Stimulated activated CD4-positive, alpha-beta T cell treated with anti-CD3 and anti-CD28 coated beads, Interleukin-2, amount 100 ng/mL, for 48 hours (primary cell): ENCODE results near the gene RHOH.

Source experiments
- DNase-seq, 2 donors: peaks; one replicate each; pipeline ENCODE4 v3.0.0-alpha.2; 2020

The RHOH gene

DNA sequence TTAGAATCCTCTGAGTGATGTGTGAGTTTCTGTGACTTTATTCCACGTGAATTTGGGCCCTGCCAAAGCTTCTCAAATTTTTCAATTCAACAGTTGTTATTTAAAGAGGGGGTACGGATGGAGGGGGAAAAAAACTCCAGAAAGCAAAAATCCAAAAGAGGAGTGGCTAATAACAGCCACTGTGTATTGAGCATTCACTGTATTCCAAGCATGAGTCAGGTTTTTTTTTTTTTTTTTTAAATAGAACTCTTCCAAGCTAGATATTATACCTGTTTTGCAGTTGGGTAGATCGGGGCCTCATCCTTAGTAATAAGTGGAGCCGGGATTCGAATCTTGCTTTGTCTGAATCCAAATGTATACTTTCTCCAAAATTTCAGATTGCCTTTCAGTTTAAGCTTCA, 6.4 kb upstream of the RHOH start:
- DNase-seq = no peak

DNA sequence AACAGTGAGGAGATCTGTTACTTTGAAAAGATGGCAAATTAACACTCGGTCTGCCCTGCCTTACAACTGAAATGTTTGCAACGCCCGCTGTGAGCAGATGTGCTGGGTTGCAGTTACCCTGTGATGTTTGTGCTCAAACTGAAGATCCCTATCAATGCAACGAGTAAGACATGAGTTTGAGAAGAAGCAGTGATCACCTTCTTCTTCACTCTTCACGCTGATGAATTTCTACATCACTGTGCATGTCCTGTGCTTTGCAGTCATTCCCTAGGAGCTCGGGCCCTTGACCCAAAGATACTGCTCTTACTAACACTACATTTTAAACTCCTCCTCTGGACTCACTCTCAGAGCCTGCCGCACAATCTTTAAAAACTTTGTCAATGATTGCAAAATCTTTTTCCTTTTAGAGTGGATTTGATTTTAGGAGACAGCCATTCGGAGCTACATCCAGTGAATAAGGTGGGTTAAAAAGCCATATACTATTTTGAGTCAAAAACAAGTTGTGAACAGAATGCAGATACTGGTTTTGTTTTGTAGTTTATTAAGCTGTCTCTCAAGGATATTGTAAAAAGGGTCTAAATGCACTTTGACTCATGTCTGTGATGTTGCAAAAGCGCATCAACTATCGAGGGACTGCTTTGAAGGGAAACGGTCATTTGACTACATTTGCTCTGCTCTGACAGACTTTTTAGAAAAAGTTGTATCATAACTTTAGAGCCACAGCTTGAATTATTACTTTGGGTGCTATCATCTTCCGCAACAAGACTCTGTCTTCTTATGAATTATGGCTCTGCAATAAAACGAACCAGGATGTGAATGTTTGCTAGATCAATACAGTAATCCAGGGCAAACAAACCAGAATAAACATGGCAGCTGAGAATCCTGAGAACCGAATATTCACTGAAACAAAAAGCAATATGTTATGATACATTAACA, 5.7 kb upstream of the RHOH start:
- DNase-seq = no peak

DNA sequence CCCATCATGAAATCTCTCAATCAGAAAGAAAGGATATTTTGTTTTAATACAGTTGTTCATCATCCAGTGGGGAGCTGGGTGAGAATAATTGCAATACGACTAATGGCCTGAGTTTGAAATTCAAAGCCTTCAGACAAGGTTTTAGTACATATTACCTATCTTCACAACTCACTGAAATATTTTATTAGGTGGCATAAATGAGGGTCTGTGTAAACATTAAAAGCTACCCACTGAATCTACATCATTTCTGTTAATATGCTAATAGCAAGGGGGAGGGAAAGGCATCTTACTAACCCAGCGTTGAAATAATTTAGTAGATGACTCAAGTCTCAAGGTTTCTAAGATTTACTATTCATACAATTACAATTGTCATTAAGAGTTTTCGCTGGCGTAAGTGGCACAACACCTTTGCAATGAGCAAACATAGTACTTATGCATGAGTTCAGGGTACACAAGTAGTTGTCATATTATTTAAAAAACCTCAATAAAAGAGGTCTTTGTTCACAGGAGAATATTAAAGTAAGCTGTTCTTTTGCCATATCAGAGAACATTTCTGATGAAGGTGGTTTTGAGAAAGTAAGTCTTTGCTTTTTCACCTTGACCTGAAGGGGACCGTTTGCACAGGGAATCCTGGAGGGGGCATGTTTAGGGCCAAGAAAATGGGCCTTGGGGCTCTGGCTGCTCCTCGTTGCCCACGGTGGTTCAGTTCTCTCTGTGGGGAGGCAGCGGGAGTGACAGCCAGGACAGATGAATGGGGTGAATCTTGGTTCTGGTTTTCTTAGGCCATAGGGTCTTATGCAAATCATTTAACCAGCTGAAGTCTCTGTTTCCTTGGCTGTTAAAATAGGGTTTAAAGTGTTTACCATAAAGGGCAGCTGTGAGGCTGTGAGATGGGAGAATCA, 4.5 kb upstream of the RHOH start:
- no peak for DNase-seq

DNA sequence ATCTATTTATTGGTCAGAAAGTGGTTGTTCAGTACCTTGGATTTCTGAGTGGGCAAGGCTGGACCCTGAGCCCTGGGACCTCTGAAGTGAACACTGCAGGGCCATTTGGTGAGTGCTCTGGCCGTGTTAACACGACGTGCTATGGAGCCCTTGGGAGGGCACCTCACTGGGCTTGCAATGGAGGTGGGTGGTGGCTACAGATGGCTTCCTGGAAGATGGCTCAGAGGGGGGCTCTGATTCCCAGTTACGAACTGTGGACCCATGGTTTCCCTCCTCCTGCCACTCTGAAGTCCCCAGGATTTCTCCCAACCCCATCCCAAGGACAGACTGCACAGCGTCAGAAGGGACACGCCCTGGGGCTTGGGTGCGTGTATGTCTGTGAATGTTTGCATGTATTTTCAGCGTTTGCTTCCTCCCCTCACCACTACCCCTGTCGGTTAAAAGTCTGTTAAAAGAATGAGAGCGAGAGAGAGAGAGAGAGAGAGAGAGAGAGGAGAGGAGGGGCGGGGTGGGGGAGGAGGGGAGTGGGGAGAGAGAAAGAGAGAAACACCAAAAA, 3.7 kb upstream of the RHOH start:
- no peak for DNase-seq

DNA sequence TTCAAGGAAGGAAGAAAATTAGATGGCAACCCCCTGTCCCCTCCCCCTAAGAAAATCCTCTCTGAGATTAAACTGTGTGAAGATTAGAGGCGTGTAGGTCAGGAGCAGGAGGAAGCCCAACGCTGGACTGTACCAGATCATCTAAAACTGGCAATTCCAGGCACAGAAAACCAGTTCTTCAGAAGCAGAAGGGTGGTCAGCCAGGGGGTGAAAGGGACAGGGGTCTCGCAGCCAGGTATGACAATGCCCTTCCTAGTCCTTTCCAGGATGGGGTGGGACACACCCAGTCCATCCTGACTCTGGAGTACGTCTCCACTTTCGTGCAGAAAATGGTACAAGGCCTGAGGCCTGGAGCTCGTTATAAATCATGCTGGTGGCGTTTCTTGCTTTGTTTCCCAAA, 3.3 kb upstream of the RHOH start:
- DNase-seq = no peak

DNA sequence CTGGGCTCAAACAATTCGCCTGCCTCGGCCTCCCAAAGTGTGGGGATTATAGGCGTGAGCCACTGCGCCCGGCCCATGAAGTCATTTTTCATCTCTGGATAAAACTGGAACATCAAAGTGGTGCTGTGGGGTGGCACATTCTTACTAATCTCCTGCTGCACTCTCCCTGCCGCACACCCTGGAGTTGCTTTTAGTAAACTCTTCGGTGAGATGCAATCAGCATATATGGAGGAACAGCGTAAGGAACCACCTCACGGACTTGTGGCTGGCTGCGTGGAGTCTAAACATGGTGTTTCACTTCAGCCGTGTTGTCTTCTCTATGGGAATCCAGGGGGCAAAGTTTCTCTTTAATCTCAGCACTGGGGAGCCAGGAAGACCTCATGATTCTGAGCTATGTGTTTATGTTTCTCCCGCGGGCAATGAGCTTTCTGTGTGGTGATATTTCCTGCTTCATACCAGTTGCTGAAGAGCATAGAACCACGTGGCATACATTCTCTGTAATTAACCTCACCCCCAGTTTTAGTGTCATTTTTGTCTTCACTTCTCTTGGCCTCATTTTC, 2.1 kb upstream of the RHOH start:
- DNase-seq = no peak

DNA sequence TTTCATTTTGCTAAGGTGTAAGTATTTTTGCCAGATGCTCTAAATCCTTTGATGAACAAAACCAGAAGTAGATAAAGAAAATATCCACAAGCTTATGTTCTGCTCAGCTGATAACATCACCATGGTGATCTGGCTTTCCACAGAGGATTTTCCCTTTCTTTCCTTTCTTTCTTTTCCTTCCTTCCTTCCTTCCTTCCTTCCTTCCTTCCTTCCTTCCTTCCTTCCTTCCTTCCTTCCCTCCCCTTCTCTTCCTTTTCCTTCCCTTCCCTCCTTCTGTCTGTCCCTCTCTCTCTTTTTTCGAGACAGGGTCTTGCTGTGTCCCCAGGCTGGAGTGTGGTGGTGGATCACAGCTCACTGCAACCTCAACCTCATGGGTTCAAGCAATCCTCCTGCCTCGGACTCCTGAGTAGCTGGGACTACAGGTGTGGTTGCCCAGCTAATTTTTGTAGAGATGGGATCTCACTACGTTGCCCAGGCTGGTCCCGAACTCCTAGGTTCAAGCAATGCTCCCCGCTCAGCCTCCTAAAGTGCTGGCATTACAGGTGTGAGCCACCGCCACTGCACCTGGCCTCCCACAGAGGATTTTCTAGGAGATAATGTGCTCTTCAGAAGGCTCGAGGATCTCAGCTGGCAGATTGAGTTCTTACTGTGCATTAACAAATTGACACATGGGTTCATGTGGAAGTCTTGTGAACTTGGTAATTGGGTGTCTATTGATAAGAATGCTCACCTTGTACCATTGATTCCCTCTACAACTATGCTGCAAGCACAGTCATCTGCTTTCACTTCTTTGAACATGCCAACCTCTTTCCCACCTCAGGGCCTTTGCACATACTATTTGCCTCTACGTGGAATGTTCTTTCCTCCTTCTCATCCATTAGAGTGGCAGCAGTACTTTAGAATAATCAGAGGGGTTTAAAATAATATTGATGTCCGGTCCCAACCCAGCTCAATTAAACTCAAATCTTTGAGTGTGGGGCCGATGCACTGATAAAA, 1.4 kb upstream of the RHOH start:
- DNase-seq = no peak

DNA sequence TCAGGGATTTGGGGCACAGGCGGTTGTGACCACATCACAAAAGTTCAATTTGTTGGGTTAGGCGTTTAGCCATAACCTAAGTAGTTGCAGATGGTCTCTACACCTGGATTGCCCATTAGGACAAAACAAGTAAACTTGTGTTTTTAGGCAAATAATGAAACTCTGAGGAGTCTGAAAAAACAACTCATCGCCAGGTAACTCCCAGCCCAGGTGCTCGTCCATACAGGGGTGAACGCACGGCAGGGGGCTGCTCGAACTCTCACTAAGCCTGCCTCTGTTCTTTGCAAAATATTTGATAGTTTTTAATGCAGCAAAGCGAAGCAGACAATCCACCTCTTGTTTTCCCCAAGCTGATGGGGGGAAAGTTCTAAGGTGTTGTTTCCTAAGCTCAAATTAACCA, 559 bp upstream of the RHOH start:
- no peak for DNase-seq

DNA sequence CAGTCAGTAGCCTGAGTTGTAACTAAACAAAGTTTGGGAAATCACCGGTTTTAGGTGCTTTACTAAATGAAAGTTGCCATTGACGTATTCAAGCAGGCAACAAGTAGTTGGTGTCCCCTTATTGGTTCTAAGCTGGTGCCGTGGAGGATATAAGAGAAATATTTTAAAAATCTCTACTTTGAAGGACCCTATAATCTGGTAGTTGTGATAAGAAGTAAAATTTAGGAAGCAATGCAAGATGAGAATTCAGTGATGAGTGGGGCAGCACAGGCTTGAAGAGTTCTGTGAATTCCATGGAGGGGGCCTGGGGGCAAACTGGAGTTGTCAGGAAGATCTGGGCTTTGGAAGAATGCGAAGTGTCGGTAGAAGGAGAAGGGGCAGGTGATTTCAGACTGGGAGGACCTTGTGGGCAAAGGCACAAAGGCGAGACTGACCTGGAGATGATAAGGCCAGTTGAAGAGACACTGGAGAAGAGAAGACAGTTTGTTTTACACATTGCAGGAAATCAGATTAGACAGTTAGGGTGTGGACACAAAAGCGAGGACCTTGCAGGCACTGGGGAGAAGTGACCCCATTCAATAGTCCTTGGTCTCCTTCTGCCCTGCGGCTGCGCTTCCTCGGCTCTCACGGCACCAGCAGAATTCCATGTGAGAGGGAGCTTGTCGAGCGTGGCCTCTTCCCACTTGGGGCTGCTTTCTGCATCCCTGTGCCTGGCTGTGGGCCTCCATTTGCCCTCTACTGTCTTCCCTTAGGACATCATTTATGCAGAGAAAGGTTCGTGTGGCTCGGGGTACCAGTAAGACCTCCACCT, 1.3 kb downstream of the RHOH start:
- DNase-seq = no peak

DNA sequence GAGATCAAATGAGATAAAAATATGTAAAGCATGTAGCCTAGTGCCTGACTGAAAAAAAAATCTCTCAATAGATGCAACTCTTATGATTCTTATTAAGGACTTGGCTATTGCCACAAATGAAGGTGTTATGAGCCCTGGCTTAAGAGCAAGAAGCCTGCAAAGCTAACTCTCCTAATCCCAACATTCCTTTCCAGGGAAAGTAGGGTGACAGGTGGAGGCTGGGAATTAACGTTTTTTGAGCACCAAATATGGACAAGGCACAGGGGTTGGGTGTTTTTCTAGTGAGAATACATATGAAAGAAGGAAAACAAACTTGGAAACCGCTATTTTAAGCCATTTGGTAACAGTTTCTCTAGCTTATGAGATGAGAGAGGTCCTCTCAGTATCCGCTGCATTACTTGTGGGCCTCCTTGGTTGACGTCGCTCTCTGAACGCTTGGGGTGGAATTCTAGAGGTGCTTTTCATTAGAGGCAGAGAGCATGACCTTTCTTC, 2.4 kb downstream of the RHOH start:
- no peak for DNase-seq

DNA sequence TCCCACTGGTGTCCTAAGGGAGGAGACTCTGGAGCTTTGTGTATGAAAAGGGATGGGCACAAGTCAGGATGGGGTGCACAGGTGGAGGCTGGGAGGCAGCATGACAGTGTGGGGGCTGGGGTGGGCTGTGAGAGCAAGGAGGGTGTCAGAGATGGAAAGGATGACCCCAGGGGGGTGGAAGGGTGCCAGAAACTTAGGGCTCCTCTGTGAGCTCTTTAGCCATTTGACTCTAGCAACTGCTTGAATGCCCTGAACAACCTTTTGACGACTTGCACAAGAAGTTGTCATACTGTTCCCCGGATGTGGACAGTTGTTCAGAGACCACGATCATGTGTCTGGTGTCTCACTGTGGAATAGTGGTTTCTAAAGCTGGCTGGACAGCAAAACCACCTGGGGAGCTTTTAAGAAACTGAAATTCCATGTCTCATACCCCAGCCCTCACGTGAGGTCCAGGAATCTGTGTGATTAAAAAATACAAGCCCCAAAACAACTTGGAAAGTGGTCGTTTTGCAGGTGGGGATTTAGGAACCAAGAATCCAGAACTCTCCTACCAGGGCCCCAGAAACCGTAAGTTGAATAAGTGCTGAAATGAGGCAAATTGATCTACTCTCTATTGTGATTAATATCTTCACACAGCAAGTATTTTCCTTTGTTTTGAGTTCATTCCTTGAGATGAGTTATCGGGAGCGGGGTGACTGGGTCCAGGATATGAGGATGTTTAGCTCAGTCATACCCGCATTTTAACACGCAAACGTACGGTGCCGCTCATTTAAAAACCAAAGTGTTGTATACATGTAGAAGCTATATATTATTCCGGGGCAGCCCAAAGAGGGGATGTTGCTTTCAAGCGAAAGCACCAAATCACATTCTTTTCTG, 3.4 kb downstream of the RHOH start:
- peak; percentile 62 to 65 for DNase-seq

DNA sequence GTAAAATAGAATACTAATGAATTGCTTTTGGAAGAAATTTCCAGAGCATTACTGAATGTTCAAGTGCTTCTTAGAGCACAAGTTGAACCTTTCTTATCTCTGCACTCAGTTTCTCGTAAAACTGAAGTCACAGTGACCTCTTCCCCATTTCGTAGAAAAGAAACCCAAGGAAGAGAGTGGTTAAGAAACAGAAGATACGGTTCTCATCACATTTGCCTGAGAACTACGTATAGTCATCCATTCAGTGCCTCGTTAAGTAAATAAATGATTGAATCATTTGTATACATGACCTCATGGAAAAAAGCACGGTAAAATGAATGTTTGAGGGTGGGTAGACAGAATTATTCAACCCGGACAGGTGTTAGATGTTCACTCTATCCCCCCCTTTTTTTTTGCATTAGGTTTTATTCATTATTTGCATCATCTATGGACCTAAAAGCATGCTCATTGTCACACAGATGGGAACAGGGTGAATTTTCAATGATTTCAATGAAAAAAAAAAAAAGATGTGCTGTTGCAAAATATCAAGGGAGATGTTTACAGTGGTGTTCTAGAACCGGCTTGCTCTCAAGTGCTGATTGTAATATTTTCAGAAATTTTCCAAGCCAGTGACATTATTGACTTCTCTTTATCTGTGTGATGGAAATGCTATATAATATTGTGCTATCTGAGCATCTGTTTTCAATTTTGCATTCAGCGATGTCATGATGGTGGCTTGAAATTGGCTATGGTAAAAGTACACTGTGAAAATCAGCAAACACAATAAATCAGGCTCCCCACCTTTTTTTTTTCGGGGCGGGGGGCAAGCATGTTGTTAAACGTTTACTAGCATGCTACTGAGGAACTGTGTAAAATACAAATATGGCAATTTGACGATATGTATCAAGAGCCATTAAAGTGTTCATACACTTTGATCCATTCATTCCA, 4.3 kb downstream of the RHOH start:
- DNase-seq = no peak

DNA sequence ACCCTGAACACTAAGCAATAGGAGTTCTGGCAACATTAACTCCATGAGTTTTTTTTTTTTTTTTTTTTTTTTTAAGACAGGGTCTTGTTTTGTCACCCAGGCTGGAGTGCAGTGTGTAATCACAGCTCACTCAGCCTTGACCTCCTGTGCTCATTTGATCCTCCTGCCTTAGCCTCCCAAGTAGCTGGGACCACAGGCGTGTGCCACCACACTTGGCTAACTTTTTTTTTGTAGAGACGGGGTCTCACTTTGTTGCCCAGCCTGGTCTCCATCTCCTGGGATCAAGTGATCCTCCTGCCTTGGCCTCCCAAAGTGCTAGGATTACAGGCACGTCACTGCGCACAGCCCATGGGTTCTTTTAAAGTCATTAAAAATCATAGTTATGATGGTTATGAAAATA, 5.1 kb downstream of the RHOH start:
- no peak for DNase-seq

DNA sequence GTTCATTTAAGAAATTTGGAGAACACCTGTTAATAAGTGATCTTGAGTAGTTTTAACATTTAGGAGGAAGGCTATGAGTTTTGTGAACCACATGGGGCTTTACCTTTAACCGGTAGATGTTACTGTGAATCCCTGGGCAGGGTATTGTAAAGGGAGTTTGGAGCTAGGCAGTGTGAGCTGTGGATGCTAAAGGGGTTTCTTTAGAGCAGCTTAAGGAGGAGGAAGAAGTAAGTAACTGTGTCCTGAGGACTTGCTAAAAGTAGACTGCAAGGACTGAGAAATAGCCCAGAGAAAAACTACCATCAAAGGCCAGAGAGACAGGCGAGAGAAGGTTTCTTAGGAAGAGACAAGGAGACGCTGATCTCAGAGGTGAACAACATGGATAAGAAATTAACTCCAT, 5.6 kb downstream of the RHOH start:
- no peak for DNase-seq

DNA sequence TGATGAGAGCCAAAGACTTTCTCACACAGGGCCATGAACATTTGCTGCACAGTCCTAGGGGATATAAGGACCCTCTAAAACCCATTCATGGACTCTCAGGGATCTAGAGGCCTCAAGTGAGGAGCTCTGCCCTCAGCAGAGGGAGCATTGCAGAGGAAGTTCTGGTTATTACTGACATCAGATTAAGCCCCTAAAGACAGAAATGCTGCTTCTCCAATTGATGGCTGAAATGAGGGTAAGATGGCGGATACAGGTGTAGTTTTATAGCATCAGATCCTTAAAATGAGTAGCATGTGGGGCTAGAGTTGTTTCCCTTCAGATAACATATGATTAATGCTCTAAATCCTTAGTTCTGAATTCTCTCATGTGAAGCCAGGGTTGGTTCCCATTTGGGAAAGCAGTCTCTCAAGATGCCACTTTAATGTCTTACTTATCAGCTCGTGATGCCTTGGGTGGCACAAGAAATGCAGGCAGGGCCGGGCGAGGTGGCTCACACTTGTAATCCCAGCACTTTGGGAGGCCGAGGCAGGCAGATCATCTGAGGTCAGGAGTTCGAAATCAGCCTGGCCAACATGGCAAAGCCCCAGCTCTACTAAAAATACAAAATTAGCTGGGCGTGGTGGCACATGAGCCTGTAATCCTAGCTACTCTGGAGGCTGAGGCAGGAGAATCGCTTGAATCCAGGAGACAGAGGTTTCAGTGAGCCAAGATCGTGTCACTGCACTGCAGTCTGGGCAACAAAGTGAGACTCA, 7.9 kb downstream of the RHOH start:
- no peak for DNase-seq

DNA sequence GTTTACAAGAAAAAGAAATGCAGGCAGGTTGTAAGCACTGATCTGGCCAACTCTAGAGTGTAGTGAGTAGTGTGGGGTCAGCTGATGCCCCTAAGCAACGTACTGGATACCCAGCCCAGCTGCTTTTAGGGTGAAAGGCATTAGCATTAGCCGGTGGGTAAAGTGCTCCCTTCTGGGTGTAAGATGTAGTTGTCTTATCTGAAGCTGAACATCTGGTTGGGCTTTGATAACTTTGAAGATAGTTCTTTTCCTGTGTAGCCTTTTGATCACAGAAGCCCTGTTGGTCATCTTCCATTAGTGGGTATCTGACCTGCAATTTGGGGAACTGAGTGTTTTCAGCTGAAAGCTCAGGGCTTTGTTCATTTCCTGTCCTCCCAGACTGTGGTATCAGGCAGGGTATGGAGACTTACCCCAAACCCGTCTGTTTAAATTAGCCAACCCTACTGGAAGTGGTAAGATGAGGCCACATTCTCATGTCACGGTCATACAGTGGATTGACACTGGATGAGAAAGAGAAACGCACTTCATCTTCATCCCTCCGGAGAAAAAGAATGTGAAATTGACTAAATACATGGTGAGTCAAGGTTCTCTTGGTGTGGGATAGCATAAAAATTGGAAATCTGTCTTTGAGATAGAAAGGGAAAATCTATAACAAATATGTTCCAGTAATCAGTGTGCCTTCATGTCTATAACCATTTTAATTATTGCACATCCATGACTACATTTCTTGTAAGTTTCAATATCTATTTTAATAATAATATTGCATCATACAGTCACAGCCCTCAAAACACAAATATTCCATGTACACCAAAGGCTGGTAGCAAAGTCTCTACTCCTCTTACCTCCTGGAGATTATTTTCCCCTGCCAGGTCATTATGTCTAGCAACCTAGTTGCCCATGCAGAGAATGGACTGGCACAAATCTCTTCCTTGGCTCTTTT, 8.7 kb downstream of the RHOH start:
- DNase-seq = no peak

DNA sequence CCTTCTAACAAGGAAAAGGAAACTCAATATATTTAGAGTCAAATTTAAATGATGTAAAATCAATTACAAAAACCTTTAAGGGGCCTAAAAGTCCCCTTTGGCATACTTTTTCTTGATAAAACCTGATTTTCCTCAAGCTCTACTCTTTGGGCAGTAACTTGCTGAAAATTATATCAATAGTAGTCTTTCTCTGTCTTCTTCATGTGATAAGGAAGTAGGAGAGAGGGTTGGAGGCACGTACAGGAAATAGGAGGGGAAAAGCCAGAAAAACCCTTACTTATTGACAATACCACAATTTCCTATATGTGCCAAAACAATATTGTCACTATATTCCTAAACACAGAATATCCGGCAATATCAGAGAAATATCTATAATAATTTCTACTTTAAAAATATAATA, 9.6 kb downstream of the RHOH start:
- no peak for DNase-seq
